ENCODE data around the gene RPL35.

RPL35 gene

GRCh38 chr9:124875501-124875900, 13.7 kb upstream of the RPL35 start:
- no peak for DNase-seq

- DNase-seq, result no peak
These were observed 11.9 kb upstream of the RPL35 start for GRCh38 chr9:124873664-124874063.

GRCh38 chr9:124871156-124871561, 9.4 kb upstream of the RPL35 start:
- DNase-seq, result no peak

GRCh38 chr9:124870723-124871122, 9.0 kb upstream of the RPL35 start:
- DNase-seq, result no peak

GRCh38 chr9:124869986-124870560, 8.3 kb upstream of the RPL35 start:
- peak; percentile 19 to 20 for DNase-seq

- DNase-seq, result peak; percentile 6 to 37
These were observed 7.8 kb upstream of the RPL35 start for GRCh38 chr9:124869466-124869985.

GRCh38 chr9:124868511-124869465, 7.0 kb upstream of the RPL35 start:
- DNase-seq, result peak; percentile 86 to 89

- DNase-seq, result no peak
These were observed 1.7 kb upstream of the RPL35 start for GRCh38 chr9:124863371-124863871.

- no peak for DNase-seq
These were observed 995 bp downstream of the RPL35 start for GRCh38 chr9:124860582-124861341.

GRCh38 chr9:124859803-124860581, 1.8 kb downstream of the RPL35 start:
- peak in 1 of 2 donors; percentile 21 for DNase-seq

GRCh38 chr9:124858330-124859046, 3.3 kb downstream of the RPL35 start:
- DNase-seq, result no peak

GRCh38 chr9:124857533-124858162, 4.1 kb downstream of the RPL35 start:
- no peak for DNase-seq

- DNase-seq, result peak in 1 of 2 donors; percentile 18
These were observed 5.6 kb downstream of the RPL35 start for GRCh38 chr9:124855944-124856765.

GRCh38 chr9:124855566-124855943, 6.2 kb downstream of the RPL35 start:
- no peak for DNase-seq

GRCh38 chr9:124854822-124855221, 6.9 kb downstream of the RPL35 start:
- no peak for DNase-seq

GRCh38 chr9:124854161-124854560, 7.6 kb downstream of the RPL35 start:
- no peak for DNase-seq

GRCh38 chr9:124853605-124854143, 8.1 kb downstream of the RPL35 start:
- DNase-seq, result no peak

- peak; percentile 74 to 78 for DNase-seq
These were observed 8.8 kb downstream of the RPL35 start, which contains the start of gene WDR38 for GRCh38 chr9:124852829-124853531. WDR38 (plus strand) TSS chr9:124853460; CDS start chr9:124853532, 72 bp downstream.
